Lower lobe of right lung (tissue), 2 donors: ENCODE results near the gene SIRT4. TPM values are rescaled to one million over a fixed set of nuclear protein-coding genes. Genes with fewer than 3 reads are reported as not detected.
A peak's percentile ranks its signal among the peaks of the same experiment; 100 is the strongest.

Experiments
- ATAC-seq, 2 donors: fragments of 200-7000 bp; cut with Tn5 transposase; one replicate each; pipeline ENCODE4 v1.9.1; 2020 to 2022; ENCODE audit warnings: mild to moderate bottlenecking in 2 of 2, moderate library complexity in 2 of 2
- DNase-seq: peaks from one replicate; pipeline ENCODE4 v3.0.0-alpha.2; 2020
- H3K27ac ChIP-seq: fragments of 200-600 bp; one replicate; pipeline ENCODE4 v1.8.0; 2022
- H3K27me3 ChIP-seq: fragments of 200-600 bp; one replicate; pipeline ENCODE4 v1.8.0; 2022; ENCODE audit warnings: low read depth
- H3K36me3 ChIP-seq: fragments of 200-600 bp; one replicate; pipeline ENCODE4 v1.8.0; 2022; ENCODE audit warnings: mild to moderate bottlenecking
- H3K4me1 ChIP-seq: fragments of 200-600 bp; one replicate; pipeline ENCODE4 v1.8.0; 2022
- H3K4me3 ChIP-seq: fragments of 200-600 bp; one replicate; pipeline ENCODE4 v1.8.0; 2022; ENCODE audit warnings: mild to moderate bottlenecking
- H3K9me3 ChIP-seq: fragments of 200-600 bp; one replicate; pipeline ENCODE4 v1.8.0; 2022
- intact Hi-C: fragments of 100-400 bp; cut with DNase I; formaldehyde crosslinking; loops from one replicate; pipeline ENCODE4 v1.11.0; 2022
- total RNA-seq: library from RNA; stranded (reverse); fragmentation: NEBNext Ultra II Directional; extraction: Animal tissue kit (Norgen Biotek cat#: 25700); gene quantifications from one replicate; pipeline ENCODE4 v1.2.1, GENCODE V29; 2021
- TF ChIP-seq, protein P1 (sequence below): fragments of 200-600 bp; IDR thresholded peaks from one replicate; pipeline ENCODE4 v1.8.0; 2022; ENCODE audit warnings: antibody characterized with exemption, mild to moderate bottlenecking
- donor health status: DM: no; HTN: yes; CAD: no; lungs with severe emphysema.

SIRT4 gene
- total RNA-seq, 1 donor from 2014 or later: 2.1 TPM

DNA sequence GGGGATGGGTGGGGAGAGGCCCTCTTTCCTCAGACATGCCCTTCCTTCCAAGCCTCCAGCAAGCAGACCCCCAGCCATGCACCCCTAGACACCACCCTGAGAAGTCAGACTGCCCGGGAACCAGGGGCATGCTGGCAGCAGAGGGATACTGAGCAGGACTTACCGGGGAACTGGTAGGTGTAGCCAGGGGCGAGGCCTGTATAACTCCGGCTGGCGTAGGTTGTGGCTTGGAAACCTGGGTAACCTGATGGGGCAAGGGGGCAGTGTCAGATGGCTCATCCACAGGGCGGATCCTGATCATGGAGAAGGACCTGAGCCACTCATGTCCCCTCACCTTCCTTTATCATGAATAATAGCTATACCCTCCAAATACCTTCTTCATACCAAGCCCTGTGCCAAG is 51.0 kb downstream of the SIRT4 start:
- Histone ChIP-seq H3K4me1 (peaks cover 5% of the 10 kb centered on the region), H3K36me3 (no peaks in the 10 kb centered on the region), H3K9me3 (no peaks in the 10 kb centered on the region), H3K4me3 (no peak overlapping the region), H3K27me3 (no peaks in the 10 kb centered on the region), H3K27ac (no peak overlapping the region)
- ATAC-seq (no peak), DNase-seq (no peak)
- intact Hi-C loops: no loop called here
- TF ChIP-seq, protein P1, sequence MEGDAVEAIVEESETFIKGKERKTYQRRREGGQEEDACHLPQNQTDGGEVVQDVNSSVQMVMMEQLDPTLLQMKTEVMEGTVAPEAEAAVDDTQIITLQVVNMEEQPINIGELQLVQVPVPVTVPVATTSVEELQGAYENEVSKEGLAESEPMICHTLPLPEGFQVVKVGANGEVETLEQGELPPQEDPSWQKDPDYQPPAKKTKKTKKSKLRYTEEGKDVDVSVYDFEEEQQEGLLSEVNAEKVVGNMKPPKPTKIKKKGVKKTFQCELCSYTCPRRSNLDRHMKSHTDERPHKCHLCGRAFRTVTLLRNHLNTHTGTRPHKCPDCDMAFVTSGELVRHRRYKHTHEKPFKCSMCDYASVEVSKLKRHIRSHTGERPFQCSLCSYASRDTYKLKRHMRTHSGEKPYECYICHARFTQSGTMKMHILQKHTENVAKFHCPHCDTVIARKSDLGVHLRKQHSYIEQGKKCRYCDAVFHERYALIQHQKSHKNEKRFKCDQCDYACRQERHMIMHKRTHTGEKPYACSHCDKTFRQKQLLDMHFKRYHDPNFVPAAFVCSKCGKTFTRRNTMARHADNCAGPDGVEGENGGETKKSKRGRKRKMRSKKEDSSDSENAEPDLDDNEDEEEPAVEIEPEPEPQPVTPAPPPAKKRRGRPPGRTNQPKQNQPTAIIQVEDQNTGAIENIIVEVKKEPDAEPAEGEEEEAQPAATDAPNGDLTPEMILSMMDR: no peak

DNA sequence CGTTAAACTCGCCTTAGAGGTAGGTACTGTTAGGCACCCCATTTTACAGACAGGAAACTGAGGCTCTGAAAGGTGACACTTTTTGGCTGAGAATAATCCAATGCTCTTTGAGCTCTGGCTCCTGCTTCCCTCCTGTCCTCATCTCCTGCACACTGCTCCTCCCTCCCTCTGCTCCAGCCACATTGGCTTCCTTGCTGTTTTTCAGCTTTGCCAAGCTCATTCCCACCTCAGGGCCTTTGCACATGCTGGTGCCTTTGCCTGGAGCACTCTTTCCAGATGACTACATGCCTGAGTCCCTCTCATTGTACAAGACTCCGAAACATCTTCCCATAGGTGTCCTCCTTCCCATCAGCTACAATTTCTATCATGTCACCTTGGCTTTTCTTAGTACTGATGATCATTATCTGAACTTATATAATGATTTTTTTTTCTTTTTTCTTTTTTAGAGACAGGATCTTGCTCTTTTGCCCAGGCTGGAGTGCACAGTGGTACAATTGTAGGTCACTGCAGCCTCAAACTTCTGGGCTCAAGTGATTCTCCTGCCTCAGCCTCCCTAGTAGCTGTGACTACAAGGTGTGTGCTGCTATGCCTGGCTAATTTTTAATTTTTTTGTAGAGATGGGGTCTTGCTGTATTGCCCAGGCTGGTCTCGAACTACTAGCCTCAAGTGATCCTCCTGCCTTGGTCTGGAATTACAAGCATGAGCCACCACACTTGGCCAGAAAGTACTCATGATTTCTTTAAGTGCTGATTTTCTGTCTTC is 51.6 kb downstream of the SIRT4 start:
- Histone ChIP-seq H3K9me3 (no peaks in the 10 kb centered on the region), H3K4me1 (peaks cover 5% of the 10 kb centered on the region), H3K36me3 (no peaks in the 10 kb centered on the region), H3K27ac (no peak overlapping the region), H3K4me3 (no peak overlapping the region), H3K27me3 (no peaks in the 10 kb centered on the region)
- DNase-seq (no peak), ATAC-seq (no peak)
- intact Hi-C loops: no loop called here
- TF ChIP-seq, protein P1: no peak

DNA sequence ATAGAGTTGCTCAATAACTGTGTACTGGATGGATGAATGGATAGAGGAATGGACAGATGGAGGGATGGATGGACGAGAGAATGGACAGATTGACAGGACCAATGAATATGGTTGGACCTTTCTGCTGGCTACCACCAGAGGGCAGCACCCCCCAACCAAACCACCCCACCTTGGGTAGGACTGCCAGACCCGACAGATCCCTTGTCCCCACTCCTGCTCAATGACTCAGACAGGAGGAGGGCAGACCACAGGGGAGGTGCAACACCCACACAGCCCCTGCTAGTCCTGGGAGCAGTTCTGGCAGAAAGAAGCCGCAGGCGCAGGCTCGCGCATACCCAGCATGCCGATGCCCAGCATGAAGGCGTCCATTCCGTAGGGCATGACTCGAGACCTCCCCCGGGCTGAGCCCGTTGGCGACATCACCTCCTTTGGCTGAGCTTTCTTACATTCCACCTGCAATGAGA is 54.5 kb downstream of the SIRT4 start:
- DNase-seq (peak; percentile 74), ATAC-seq (peak; percentile 88 to 94)
- H3K27ac ChIP-seq: no peak overlapping the region
- H3K36me3 ChIP-seq: no peaks in the 10 kb centered on the region
- H3K4me3 ChIP-seq: no peak overlapping the region
- TF ChIP-seq, protein P1: peak; percentile 83
- peaks cover 5% of the 10 kb centered on the region for H3K4me1 ChIP-seq
- H3K27me3 ChIP-seq: peaks cover 22% of the 10 kb centered on the region
- H3K9me3 ChIP-seq: no peaks in the 10 kb centered on the region
- intact Hi-C loops: no loop called here

DNA sequence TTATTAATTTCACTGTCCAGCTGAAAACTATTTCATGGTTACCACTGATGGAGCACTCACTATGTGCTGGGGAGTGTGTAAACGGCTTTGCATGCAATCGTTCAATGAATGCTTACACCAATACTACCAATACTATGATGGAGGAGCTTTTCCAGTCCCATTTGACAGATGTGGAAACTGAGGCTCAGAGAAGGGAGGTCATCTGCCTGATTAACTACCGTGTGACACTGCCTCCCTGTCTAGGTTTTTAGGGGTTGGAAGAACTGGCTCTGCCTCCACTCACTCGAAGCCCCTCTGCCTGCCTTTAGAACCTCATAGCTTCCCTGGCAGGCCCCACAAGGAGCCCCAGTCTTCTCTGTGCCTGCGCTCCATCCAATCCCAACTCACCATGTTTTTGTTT is 55.0 kb downstream of the SIRT4 start:
- H3K4me3 ChIP-seq: no peak overlapping the region
- intact Hi-C loops: no loop called here
- no peak for ATAC-seq
- no peak for DNase-seq
- no peak overlapping the region for H3K27ac ChIP-seq
- H3K4me1 ChIP-seq: peaks cover 5% of the 10 kb centered on the region
- peaks cover 26% of the 10 kb centered on the region for H3K27me3 ChIP-seq
- H3K36me3 ChIP-seq: no peaks in the 10 kb centered on the region
- TF ChIP-seq, protein P1: no peak
- H3K9me3 ChIP-seq: no peaks in the 10 kb centered on the region

DNA sequence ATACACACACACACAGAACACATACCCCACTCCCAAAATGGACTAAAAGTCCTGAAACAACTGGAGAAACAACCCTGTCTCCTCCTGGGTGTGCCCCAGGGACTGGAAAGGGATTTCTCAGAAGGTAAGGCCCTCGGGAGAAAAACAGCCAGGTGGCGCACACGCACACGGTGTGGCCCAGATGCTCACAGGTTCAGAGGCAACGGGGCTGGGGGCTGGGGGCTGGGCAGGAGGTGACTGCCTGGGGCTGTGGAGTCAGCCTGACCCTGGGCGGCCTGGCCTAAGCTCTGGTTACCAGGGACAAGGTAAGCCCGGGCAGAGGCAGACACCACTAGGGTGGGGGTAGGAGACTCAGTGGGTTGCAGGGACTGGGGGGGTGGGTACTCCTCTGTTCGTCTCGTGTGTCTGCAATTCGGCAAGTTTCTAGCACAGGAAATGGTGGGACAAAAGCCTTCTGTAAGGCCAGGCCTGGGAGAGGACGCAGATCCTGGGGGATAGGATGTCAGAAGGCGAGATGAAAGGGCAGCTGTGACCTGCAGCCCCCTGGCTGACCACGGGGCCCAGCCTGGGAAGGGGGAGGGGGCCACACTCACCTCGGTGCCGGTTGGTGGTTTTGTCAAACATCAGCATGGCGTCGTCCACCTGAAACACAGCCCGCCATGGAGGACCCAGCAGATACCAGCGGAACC is 56.4 kb downstream of the SIRT4 start:
- intact Hi-C loops: no loop called here
- Histone ChIP-seq H3K36me3 (no peaks in the 10 kb centered on the region), H3K27me3 (peaks cover 26% of the 10 kb centered on the region), H3K9me3 (no peaks in the 10 kb centered on the region), H3K4me1 (peaks cover 5% of the 10 kb centered on the region), H3K27ac (no peak overlapping the region), H3K4me3 (no peak overlapping the region)
- DNase-seq: no peak
- TF ChIP-seq, protein P1: no peak
- ATAC-seq: no peak
